NB4 (cell line): ENCODE measurements around the gene KCNAB2.

Experiments
- POLR2A ChIP-seq: IDR thresholded peaks from 2 replicates; pipeline ENCODE4 v1.6.1; 2011; ENCODE audit warnings: mild to moderate bottlenecking; ENCODE audit not compliant: insufficient read length; ENCODE audit errors: extremely low read depth
- TF ChIP-seq, protein P1 (sequence below): IDR thresholded peaks from one replicate; pipeline ENCODE4 v1.5.1; 2012; ENCODE audit warnings: low read depth, low read length
- TF ChIP-seq, protein P2 (sequence below): IDR thresholded peaks from 2 replicates; pipeline ENCODE4 v1.6.1; 2011; ENCODE audit warnings: low read depth, low read length

- TF ChIP-seq, protein P1, sequence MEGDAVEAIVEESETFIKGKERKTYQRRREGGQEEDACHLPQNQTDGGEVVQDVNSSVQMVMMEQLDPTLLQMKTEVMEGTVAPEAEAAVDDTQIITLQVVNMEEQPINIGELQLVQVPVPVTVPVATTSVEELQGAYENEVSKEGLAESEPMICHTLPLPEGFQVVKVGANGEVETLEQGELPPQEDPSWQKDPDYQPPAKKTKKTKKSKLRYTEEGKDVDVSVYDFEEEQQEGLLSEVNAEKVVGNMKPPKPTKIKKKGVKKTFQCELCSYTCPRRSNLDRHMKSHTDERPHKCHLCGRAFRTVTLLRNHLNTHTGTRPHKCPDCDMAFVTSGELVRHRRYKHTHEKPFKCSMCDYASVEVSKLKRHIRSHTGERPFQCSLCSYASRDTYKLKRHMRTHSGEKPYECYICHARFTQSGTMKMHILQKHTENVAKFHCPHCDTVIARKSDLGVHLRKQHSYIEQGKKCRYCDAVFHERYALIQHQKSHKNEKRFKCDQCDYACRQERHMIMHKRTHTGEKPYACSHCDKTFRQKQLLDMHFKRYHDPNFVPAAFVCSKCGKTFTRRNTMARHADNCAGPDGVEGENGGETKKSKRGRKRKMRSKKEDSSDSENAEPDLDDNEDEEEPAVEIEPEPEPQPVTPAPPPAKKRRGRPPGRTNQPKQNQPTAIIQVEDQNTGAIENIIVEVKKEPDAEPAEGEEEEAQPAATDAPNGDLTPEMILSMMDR, result no peak
- TF ChIP-seq, protein P2, sequence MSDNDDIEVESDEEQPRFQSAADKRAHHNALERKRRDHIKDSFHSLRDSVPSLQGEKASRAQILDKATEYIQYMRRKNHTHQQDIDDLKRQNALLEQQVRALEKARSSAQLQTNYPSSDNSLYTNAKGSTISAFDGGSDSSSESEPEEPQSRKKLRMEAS, result no peak
- no peak for TF ChIP-seq POLR2A
These were observed 46.1 kb downstream of the KCNAB2 start for GRCh38 chr1:6091823-6092109.
